HFFc6 (cell line): ENCODE results near the gene HOXB1. TPM values are rescaled to one million over a fixed set of nuclear protein-coding genes. Genes with fewer than 3 reads are reported as not detected.
"Not testable (repeated sequence)": the region's sequence is repeated elsewhere in the genome, so short reads cannot be mapped to it uniquely, and the experiment has no call there.

Experiments
- DNase-seq: peaks from one replicate; pipeline ENCODE4 v3.0.0-alpha.2; 2018
- H3K27ac Mint-ChIP-seq: 2 replicates; pipeline ENCODE4 v1.8.0; 2020; ENCODE audit warnings: mild to moderate bottlenecking, mixed read lengths
- H3K27me3 Mint-ChIP-seq: 2 replicates; pipeline ENCODE4 v1.8.0; 2021; ENCODE audit warnings: mild to moderate bottlenecking, moderate library complexity, mixed read lengths; ENCODE audit not compliant: insufficient read depth
- H3K36me3 Mint-ChIP-seq: 2 replicates; pipeline ENCODE4 v1.8.0; 2021; ENCODE audit warnings: low read depth, mixed read lengths
- H3K4me1 Mint-ChIP-seq: 2 replicates; pipeline ENCODE4 v1.8.0; 2020; ENCODE audit warnings: low read depth, mixed read lengths
- H3K4me3 Mint-ChIP-seq: 2 replicates; pipeline ENCODE4 v1.8.0; 2020; ENCODE audit warnings: mild to moderate bottlenecking, moderate library complexity, mixed read lengths
- H3K9me3 Mint-ChIP-seq: 2 replicates; pipeline ENCODE4 v1.8.0; 2020; ENCODE audit warnings: mild to moderate bottlenecking, mixed read lengths
- total RNA-seq, 6 experiments: library from RNA; stranded (reverse); fragmentation: NEBNext Ultra II Directional; extraction: Animal tissue kit (Norgen Biotek cat#: 25700); gene quantifications; 2 replicates in 1 of 6; 3 replicates in 5 of 6; pipeline ENCODE4 v1.2.3, GENCODE V29; 2021
- TF ChIP-seq, protein P1 (sequence below): fragments of 200-600 bp; sonication (generic); IDR thresholded peaks from 2 replicates; pipeline ENCODE4 v1.5.0; 2021; ENCODE audit warnings: antibody characterized with exemption, mild to moderate bottlenecking

The HOXB1 gene
- total RNA-seq, 6 experiments from 2014 or later = not detected

GRCh38 chr17:48513097-48513496 is 17.7 kb downstream of the HOXB1 start:
- TF ChIP-seq, protein P1, sequence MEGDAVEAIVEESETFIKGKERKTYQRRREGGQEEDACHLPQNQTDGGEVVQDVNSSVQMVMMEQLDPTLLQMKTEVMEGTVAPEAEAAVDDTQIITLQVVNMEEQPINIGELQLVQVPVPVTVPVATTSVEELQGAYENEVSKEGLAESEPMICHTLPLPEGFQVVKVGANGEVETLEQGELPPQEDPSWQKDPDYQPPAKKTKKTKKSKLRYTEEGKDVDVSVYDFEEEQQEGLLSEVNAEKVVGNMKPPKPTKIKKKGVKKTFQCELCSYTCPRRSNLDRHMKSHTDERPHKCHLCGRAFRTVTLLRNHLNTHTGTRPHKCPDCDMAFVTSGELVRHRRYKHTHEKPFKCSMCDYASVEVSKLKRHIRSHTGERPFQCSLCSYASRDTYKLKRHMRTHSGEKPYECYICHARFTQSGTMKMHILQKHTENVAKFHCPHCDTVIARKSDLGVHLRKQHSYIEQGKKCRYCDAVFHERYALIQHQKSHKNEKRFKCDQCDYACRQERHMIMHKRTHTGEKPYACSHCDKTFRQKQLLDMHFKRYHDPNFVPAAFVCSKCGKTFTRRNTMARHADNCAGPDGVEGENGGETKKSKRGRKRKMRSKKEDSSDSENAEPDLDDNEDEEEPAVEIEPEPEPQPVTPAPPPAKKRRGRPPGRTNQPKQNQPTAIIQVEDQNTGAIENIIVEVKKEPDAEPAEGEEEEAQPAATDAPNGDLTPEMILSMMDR = no peak
- Mint-ChIP-seq H3K4me3 (no peak overlapping the region), H3K27me3 (peaks cover 41% of the 10 kb centered on the region), H3K9me3 (no peaks in the 10 kb centered on the region), H3K27ac (no peak overlapping the region), H3K4me1 (no peaks in the 10 kb centered on the region), H3K36me3 (no peaks in the 10 kb centered on the region)
- no peak for DNase-seq

DNA sequence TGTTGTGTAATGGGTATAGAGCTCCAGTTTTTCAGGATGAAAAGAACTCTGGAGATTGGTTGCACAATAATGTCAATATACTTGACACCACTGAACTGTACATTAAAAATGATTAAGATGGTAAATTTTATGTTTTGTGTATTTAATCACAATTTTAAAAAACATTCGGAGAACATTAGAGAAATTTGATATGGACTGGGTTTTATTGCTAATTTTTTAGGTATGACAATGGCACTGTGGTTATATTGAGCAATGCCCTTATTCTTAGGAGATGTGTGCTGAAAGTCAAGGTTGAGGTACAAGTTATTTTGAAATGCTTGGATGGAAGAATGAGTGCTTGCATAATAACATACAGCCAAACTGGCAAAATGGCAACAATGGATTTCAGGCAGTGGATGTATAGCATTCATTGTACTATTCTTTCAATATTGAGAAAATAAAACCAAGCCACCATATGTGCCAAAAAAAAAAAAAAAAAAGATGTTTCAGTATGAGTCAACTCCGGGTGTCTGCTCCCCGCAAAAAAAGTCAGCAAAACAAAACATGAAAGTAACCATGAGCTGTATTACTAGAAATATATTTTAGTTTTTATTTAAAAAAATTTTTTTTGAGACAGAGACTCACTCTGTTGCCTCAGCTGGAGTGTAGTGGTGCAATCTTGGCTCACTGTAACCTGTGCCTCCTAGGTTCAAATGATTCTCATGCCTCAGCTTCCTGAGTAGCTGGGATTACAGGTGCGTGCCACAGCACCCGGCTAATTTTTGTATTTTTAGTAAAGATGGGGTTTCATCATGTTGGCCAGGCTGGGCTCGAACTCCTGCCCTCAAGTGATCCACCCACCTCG is 19.8 kb downstream of the HOXB1 start:
- Mint-ChIP-seq H3K27me3 (peaks cover 24% of the 10 kb centered on the region), H3K4me1 (peaks cover 3% of the 10 kb centered on the region), H3K4me3 (no peak overlapping the region), H3K36me3 (no peaks in the 10 kb centered on the region), H3K9me3 (no peaks in the 10 kb centered on the region), H3K27ac (no peak overlapping the region)
- no peak for DNase-seq
- TF ChIP-seq, protein P1 = no peak

DNA sequence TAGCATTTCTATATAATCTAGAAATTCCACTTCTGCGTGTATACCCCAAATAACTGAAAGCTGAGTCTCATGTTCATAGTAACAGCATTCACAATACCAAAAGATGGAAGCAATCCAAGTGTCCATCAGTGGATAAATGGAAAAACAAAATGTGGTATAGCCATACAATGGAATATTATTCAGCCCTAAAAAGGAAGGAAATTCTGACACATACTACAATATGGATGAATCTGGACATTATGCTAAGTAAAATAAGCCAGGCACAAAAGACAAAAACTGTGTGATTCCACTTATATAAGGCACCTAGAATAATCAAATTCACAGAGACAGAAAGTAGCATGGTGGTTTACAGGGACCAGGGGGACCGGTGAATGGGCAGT is 20.4 kb downstream of the HOXB1 start:
- no peak for DNase-seq
- peaks cover 9% of the 10 kb centered on the region for H3K4me1 Mint-ChIP-seq
- H3K4me3 Mint-ChIP-seq = no peak overlapping the region
- TF ChIP-seq, protein P1 = no peak
- no peaks in the 10 kb centered on the region for H3K36me3 Mint-ChIP-seq
- H3K27me3 Mint-ChIP-seq = peaks cover 22% of the 10 kb centered on the region
- no peaks in the 10 kb centered on the region for H3K9me3 Mint-ChIP-seq
- no peak overlapping the region for H3K27ac Mint-ChIP-seq

DNA sequence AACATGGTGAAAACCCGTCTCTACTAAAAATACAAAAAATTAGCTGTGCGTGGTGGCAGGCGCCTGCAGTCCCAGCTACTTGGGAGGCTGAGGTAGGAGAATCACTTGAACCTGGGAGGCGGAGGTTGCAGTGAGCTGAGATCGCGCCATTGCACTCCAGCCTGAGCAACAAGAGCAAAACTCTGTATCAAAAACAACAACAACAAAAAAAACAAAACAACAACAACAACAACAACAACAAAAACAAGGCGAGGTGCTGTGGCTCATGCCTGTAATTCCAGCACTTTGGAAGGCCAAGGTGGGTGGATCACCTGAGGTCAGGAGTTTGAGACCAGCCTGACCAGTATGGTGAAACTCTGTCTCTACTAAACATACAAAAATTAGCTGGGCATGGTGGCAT is 21.1 kb downstream of the HOXB1 start:
- H3K4me1 Mint-ChIP-seq = peaks cover 14% of the 10 kb centered on the region
- peaks cover 17% of the 10 kb centered on the region for H3K27me3 Mint-ChIP-seq
- DNase-seq, H3K27ac Mint-ChIP-seq, H3K36me3 Mint-ChIP-seq, H3K4me3 Mint-ChIP-seq, H3K9me3 Mint-ChIP-seq: not testable (repeated sequence)

DNA sequence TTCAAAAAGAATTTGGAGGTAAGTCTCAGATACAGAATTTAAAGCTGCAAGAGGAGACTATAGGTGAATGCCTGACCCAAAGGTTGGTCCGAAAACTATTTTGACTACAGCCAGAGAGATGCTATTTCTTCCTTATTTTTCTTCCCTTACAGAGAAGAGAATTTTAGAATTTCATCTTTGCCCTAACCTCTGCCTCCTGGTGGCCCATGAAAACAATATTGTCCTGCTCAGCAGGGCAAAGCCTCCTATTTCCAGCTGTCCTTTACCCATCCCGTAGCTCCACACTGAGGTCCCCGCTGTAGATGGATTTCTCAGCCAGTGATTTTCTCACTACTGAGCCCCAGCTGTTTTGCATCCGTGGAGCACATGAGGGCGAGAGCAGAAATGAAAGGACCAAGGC is 24.6 kb downstream of the HOXB1 start:
- DNase-seq = no peak
- peaks cover 11% of the 10 kb centered on the region for H3K27me3 Mint-ChIP-seq
- no peak overlapping the region for H3K27ac Mint-ChIP-seq

DNA sequence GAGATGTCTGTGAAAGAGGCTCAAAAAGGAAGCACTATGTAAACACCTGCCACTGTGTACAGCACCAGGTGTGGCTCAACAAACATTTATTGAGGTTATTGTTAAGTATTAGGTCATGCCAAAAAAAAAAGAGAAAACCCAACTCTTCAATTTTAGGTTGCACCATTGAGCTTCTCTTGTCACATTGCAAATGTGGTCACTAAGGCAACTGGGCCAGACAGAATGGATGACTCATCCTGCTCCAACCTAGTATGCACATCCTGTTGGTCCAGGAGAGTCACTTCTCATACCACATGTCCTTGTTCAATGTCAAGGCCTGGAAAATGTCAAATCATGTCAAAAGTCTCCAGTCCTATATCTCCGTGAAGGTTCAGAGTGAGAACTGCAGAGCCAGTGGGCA is 25.0 kb downstream of the HOXB1 start:
- H3K9me3 Mint-ChIP-seq = no peaks in the 10 kb centered on the region
- H3K4me1 Mint-ChIP-seq = peaks cover 15% of the 10 kb centered on the region
- peak; percentile 80 for DNase-seq
- H3K36me3 Mint-ChIP-seq = no peaks in the 10 kb centered on the region
- no peak overlapping the region for H3K4me3 Mint-ChIP-seq
- H3K27me3 Mint-ChIP-seq = peaks cover 12% of the 10 kb centered on the region
- TF ChIP-seq, protein P1 = no peak
- H3K27ac Mint-ChIP-seq = no peak overlapping the region

More for the DNA sequence above, 24.6 kb downstream of the HOXB1 start:
- H3K36me3 Mint-ChIP-seq = no peaks in the 10 kb centered on the region
- H3K9me3 Mint-ChIP-seq = no peaks in the 10 kb centered on the region
- no peak overlapping the region for H3K4me3 Mint-ChIP-seq
- peaks cover 14% of the 10 kb centered on the region for H3K4me1 Mint-ChIP-seq
- TF ChIP-seq, protein P1 = peak; percentile 53
